H9 (cell line): ENCODE data around the gene GAMT. TPM values are rescaled to one million over a fixed set of nuclear protein-coding genes. Genes with fewer than 3 reads are reported as not detected.
A peak's percentile ranks its signal among the peaks of the same experiment; 100 is the strongest.

ENCODE experiments used
- DNase-seq: peaks from one replicate; pipeline ENCODE4 v3.0.0-alpha.2; 2017
- H2AFZ ChIP-seq: one replicate; pipeline ENCODE4 v1.6.1; 2013; ENCODE audit warnings: mild to moderate bottlenecking, low read length, control low read depth, moderate library complexity
- H2AK5ac ChIP-seq: 2 replicates; pipeline ENCODE4 v1.6.1; 2013; ENCODE audit warnings: low read length, control low read depth, mixed read lengths; ENCODE audit not compliant: insufficient read length
- H2BK120ac ChIP-seq: one replicate; pipeline ENCODE4 v1.6.1; 2013; ENCODE audit warnings: low read depth, mild to moderate bottlenecking, low read length, control low read depth, inconsistent platforms; ENCODE audit not compliant: poor library complexity, severe bottlenecking
- H2BK12ac ChIP-seq: 2 replicates; pipeline ENCODE4 v1.6.1; 2013; ENCODE audit warnings: low read length, control low read depth, mixed read lengths, low read depth; ENCODE audit not compliant: insufficient read length
- H2BK15ac ChIP-seq: 2 replicates; pipeline ENCODE4 v1.6.1; 2013; ENCODE audit warnings: low read depth, low read length, control low read depth
- H2BK20ac ChIP-seq: one replicate; pipeline ENCODE4 v1.6.1; 2013; ENCODE audit warnings: low read depth, mild to moderate bottlenecking, low read length, control low read depth, inconsistent platforms; ENCODE audit not compliant: poor library complexity, severe bottlenecking
- H2BK5ac ChIP-seq: 2 replicates; pipeline ENCODE4 v1.6.1; 2013; ENCODE audit warnings: low read length, control low read depth, mixed read lengths; ENCODE audit not compliant: insufficient read length
- H3K14ac ChIP-seq: 2 replicates; pipeline ENCODE4 v1.6.1; 2013; ENCODE audit warnings: low read length, control low read depth; ENCODE audit not compliant: insufficient read depth
- H3K18ac ChIP-seq: 2 replicates; pipeline ENCODE4 v1.6.1; 2013; ENCODE audit warnings: low read depth, mild to moderate bottlenecking, mixed read lengths, low read length, control low read depth; ENCODE audit not compliant: insufficient read length
- H3K23ac ChIP-seq: 2 replicates; pipeline ENCODE4 v1.6.1; 2013; ENCODE audit warnings: low read length, control low read depth, mixed read lengths, low read depth; ENCODE audit not compliant: insufficient read length
- H3K23me2 ChIP-seq: 2 replicates; pipeline ENCODE4 v1.6.1; 2013; ENCODE audit warnings: low read depth, mild to moderate bottlenecking, mixed read lengths, low read length, control low read depth; ENCODE audit not compliant: insufficient read length, poor library complexity, severe bottlenecking
- H3K27ac ChIP-seq: 2 replicates; pipeline ENCODE4 v1.5.1; 2013; ENCODE audit warnings: low read length, control low read depth, mixed read lengths, low read depth; ENCODE audit not compliant: insufficient read length
- H3K27me3 ChIP-seq: 2 replicates; pipeline ENCODE4 v1.6.1; 2013; ENCODE audit warnings: low read length, control low read depth, inconsistent platforms; ENCODE audit not compliant: insufficient read depth
- H3K4ac ChIP-seq: 2 replicates; pipeline ENCODE4 v1.6.1; 2013; ENCODE audit warnings: low read depth, mild to moderate bottlenecking, control low read depth, inconsistent platforms, low read length, moderate library complexity
- H3K4me1 ChIP-seq: 2 replicates; pipeline ENCODE4 v1.6.1; 2013; ENCODE audit warnings: low read length, control low read depth, inconsistent platforms; ENCODE audit not compliant: insufficient read depth
- H3K4me2 ChIP-seq: 2 replicates; pipeline ENCODE4 v1.6.1; 2013; ENCODE audit warnings: low read length, control low read depth, mixed read lengths; ENCODE audit not compliant: insufficient read length, insufficient read depth
- H3K56ac ChIP-seq: 2 replicates; pipeline ENCODE4 v1.6.1; 2013; ENCODE audit warnings: low read depth, mild to moderate bottlenecking, mixed read lengths, low read length, control low read depth; ENCODE audit not compliant: insufficient read length
- H3K79me1 ChIP-seq: 2 replicates; pipeline ENCODE4 v1.6.1; 2013; ENCODE audit warnings: low read depth, mild to moderate bottlenecking, moderate library complexity, low read length, control low read depth, inconsistent platforms; ENCODE audit not compliant: insufficient read depth, poor library complexity, severe bottlenecking
- H3K79me2 ChIP-seq: 2 replicates; pipeline ENCODE4 v1.6.1; 2013; ENCODE audit warnings: low read length, control low read depth, inconsistent platforms; ENCODE audit not compliant: insufficient read depth
- H3K9ac ChIP-seq: 2 replicates; pipeline ENCODE4 v1.6.1; 2013; ENCODE audit warnings: low read length, control low read depth, mixed read lengths; ENCODE audit not compliant: insufficient read length; ENCODE audit errors: extremely low read depth
- H3K9me3 ChIP-seq: one replicate; pipeline ENCODE4 v1.6.1; 2013; ENCODE audit warnings: low read depth, low read length, inconsistent platforms; ENCODE audit not compliant: control insufficient read depth
- H3T11ph ChIP-seq: one replicate; pipeline ENCODE4 v1.6.1; 2013; ENCODE audit warnings: mild to moderate bottlenecking, low read length, control low read depth, inconsistent platforms
- H4K20me1 ChIP-seq: one replicate; pipeline ENCODE4 v1.6.1; 2013; ENCODE audit not compliant: control insufficient read depth, insufficient read length, insufficient read depth
- H4K5ac ChIP-seq: 2 replicates; pipeline ENCODE4 v1.6.1; 2013; ENCODE audit warnings: low read depth, mild to moderate bottlenecking, mixed read lengths, low read length, control low read depth; ENCODE audit not compliant: insufficient read length
- H4K8ac ChIP-seq: replicated peaks from 2 replicates; pipeline ENCODE4 v1.6.1; 2013; ENCODE audit warnings: low read length, control low read depth, mixed read lengths, low read depth; ENCODE audit not compliant: insufficient read length
- H4K91ac ChIP-seq: 2 replicates; pipeline ENCODE4 v1.6.1; 2013; ENCODE audit warnings: low read depth, mild to moderate bottlenecking, moderate library complexity, mixed read lengths, low read length, control low read depth; ENCODE audit not compliant: insufficient read length
- H3K27ac Mint-ChIP-seq, 3 experiments: 2 replicates in 2 of 3; 3 replicates in 1 of 3; pipeline ENCODE4 v1.8.0; 2020 to 2021; ENCODE audit warnings: mixed read lengths in 3 of 3, mild to moderate bottlenecking in 1 of 3, moderate library complexity in 1 of 3
- H3K27me3 Mint-ChIP-seq: 2 replicates; pipeline ENCODE4 v1.8.0; 2021; ENCODE audit warnings: low read depth, mild to moderate bottlenecking, moderate library complexity, mixed read lengths
- H3K36me3 Mint-ChIP-seq, 3 experiments: 2 replicates in 2 of 3; 3 replicates in 1 of 3; pipeline ENCODE4 v1.8.0; 2020 to 2021; ENCODE audit warnings: low read depth in 3 of 3, mixed read lengths in 3 of 3; ENCODE audit not compliant: insufficient read depth in 1 of 3
- H3K4me1 Mint-ChIP-seq, 2 experiments: 2 replicates each; pipeline ENCODE4 v1.8.0; 2020; ENCODE audit warnings: mixed read lengths in 2 of 2
- H3K4me3 Mint-ChIP-seq, 2 experiments: 2 replicates in 1 of 2; 3 replicates in 1 of 2; pipeline ENCODE4 v1.8.0; 2020 to 2021; ENCODE audit warnings: mild to moderate bottlenecking in 2 of 2, mixed read lengths in 2 of 2, moderate library complexity in 1 of 2
- H3K9me3 Mint-ChIP-seq, 2 experiments: 2 replicates in 1 of 2; 3 replicates in 1 of 2; pipeline ENCODE4 v1.8.0; 2020; ENCODE audit warnings: mild to moderate bottlenecking in 2 of 2, mixed read lengths in 2 of 2, moderate library complexity in 1 of 2
- WGBS: extraction: QIAGEN DNeasy Blood & Tissue Kit; methylation state at CpG from one replicate; pipeline ENCODE4 v1.1.7; 2013; ENCODE audit warnings: missing lambda C conversion rate, low lambda C conversion rate, mixed read lengths; ENCODE audit not compliant: insufficient read length; ENCODE audit errors: extremely low coverage; 5-methylcytosine and 5-hydroxymethylcytosine counted together
- total RNA-seq: library from RNA; stranded (reverse); gene quantifications from 2 replicates; pipeline ENCODE4 v1.2.1, GENCODE V29; 2021
- TF ChIP-seq, protein P1 (sequence below): fragments of 200-600 bp; sonication (generic); conservative IDR thresholded peaks from 3 replicates; pipeline ENCODE4 v1.8.0; 2021; ENCODE audit warnings: antibody characterized with exemption, mild to moderate bottlenecking

Gene GAMT
- total RNA-seq, 1 experiment from 2014 or later, result 26.6 TPM

DNA sequence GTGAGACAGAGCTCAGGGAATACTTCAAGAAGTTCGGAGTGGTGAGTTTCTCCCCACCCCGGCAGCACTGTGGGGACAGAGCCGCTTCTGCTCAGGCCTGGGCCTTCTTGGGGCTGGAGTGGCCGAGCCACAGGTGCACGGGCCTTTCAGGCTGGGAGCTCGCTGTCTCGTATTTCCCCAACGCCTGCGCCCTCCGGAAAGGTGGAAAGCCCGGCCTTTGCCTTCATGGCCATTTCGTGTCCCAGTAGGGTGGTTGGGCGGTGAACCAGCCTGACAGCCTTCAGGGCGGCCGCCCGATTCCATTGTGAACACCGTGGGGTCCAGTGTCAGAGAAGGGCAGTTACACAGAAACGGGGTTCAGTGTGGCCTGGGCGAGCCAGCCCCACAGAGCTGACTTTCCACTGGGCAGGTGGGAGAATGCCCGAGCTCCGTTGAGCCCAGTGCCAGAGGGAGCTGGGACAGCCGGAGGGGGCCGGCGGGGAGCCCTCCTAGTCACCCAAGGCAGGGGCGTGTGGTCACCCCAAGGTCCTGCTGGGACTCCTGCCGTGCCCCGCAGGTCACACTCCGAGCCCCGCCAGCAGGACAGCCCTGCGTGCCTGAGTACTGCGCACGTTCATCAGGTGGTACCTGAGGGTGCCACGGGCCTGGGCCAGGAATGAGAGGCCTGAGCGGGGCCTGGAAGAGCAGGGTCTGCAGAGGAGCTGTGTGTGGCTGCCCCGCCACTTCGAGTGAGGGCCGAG, 20.0 kb upstream of the GAMT start:
- no peak overlapping the region for H3K23ac ChIP-seq
- H3K79me1 ChIP-seq, result peaks cover 10% of the 10 kb centered on the region
- H3K79me2 ChIP-seq, result peaks cover 23% of the 10 kb centered on the region; the same call in 1 of the 2 replicates
- no peak overlapping the region for H4K5ac ChIP-seq
- no peak overlapping the region for H2BK12ac ChIP-seq
- H3K18ac ChIP-seq, result no peak overlapping the region
- H3K4me3 Mint-ChIP-seq, result no peak overlapping the region; a peak in 1 of 5 replicates
- peaks cover 2% of the 10 kb centered on the region for H4K20me1 ChIP-seq
- no peak for DNase-seq
- H3K27ac ChIP-seq, result no peak overlapping the region
- H3K14ac ChIP-seq, result no peak overlapping the region
- H3K4me1 ChIP-seq, result no peaks in the 10 kb centered on the region; the same call in 1 of the 2 replicates
- no peak overlapping the region for H3K56ac ChIP-seq
- H3K4ac ChIP-seq, result no peak overlapping the region
- peaks cover 29 to 86% (median 83%) of the 10 kb centered on the region in 3 experiments for H3K36me3 Mint-ChIP-seq
- no peaks in the 10 kb centered on the region for H3K9me3 ChIP-seq
- TF ChIP-seq, protein P1, sequence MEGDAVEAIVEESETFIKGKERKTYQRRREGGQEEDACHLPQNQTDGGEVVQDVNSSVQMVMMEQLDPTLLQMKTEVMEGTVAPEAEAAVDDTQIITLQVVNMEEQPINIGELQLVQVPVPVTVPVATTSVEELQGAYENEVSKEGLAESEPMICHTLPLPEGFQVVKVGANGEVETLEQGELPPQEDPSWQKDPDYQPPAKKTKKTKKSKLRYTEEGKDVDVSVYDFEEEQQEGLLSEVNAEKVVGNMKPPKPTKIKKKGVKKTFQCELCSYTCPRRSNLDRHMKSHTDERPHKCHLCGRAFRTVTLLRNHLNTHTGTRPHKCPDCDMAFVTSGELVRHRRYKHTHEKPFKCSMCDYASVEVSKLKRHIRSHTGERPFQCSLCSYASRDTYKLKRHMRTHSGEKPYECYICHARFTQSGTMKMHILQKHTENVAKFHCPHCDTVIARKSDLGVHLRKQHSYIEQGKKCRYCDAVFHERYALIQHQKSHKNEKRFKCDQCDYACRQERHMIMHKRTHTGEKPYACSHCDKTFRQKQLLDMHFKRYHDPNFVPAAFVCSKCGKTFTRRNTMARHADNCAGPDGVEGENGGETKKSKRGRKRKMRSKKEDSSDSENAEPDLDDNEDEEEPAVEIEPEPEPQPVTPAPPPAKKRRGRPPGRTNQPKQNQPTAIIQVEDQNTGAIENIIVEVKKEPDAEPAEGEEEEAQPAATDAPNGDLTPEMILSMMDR, result no peak
- peaks cover 6% of the 10 kb centered on the region for H3K23me2 ChIP-seq
- no peak overlapping the region for H2BK5ac ChIP-seq
- H4K8ac ChIP-seq, result no peak overlapping the region
- no peaks in the 10 kb centered on the region for H3K27me3 ChIP-seq
- no peak overlapping the region for H2BK15ac ChIP-seq
- no peaks in the 10 kb centered on the region for H3K9me3 Mint-ChIP-seq
- no peaks in the 10 kb centered on the region for H3K27me3 Mint-ChIP-seq
- WGBS, result no CpG with 5 or more reads among the region's 37 CpGs
- no peak overlapping the region for H2AK5ac ChIP-seq
- H4K91ac ChIP-seq, result no peak overlapping the region
- H3K9ac ChIP-seq, result no peak overlapping the region
- no peak overlapping the region for H2BK20ac ChIP-seq
- peaks cover 13 to 32% of the 10 kb centered on the region in 2 experiments for H3K4me1 Mint-ChIP-seq
- no peak overlapping the region for H3T11ph ChIP-seq
- no peak overlapping the region for H3K4me2 ChIP-seq
- H2AFZ ChIP-seq, result no peak overlapping the region
- H2BK120ac ChIP-seq, result no peak overlapping the region
- H3K27ac Mint-ChIP-seq, result peak overlapping the region in 2 of 3 experiments; percentile 22 to 93; a peak in 3 of 7 replicates
